ENCODE results near the gene ADD2. TPM values are rescaled to one million over a fixed set of nuclear protein-coding genes. Genes with fewer than 3 reads are reported as not detected.
A peak's percentile ranks its signal among the peaks of the same experiment; 100 is the strongest.

The ADD2 gene
- total RNA-seq, 2 donors from 2014 or later: 14.8 to 53.0 TPM

DNA sequence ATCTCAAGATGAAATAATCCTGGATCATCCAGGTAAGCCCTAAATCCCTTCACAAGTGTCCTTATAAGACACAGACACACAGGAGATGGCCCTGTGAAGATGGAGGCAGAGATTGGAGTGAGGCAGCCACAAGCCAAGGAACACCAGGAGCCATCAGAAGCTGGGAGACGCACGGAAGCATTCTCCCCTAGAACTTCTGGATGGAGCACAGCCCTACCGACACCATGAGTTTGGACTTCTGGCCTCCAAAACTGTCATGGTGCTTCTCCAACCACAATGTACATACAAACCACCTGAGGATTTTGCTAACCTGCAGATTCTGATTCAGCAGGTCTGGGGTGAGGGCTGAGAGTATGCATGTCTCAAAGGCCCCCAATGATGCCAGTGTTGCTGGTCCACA lies 42.5 kb downstream of the ADD2 start:
- Mint-ChIP-seq H3K27ac (no peak overlapping the region), H3K9me3 (no peaks in the 10 kb centered on the region), H3K4me1 (peaks cover 23% of the 10 kb centered on the region), H3K36me3 (ENCODE audit: low read depth) (no peaks in the 10 kb centered on the region), H3K27me3 (ENCODE audit: insufficient read depth) (no peaks in the 10 kb centered on the region), H3K4me3 (no peak overlapping the region)
- 96% methylated on average over 3 of the region's 3 CpGs for WGBS, 2 experiments (ENCODE audit: insufficient coverage in 1 of 2, insufficient read length in 1 of 2)
- H3K27me3 ChIP-seq (ENCODE audit: control insufficient read depth, insufficient read depth, low read length, poor library complexity, severe bottlenecking): no peaks in the 10 kb centered on the region
- no peak for DNase-seq
- peaks cover 15% of the 10 kb centered on the region for H3K4me1 ChIP-seq (ENCODE audit: control insufficient read depth, insufficient read depth, low read length)
- H3K4me3 ChIP-seq (ENCODE audit: low read length): no peak overlapping the region
- H3K27ac ChIP-seq (ENCODE audit: low read depth, low read length): no peak overlapping the region
- no peaks in the 10 kb centered on the region for H3K36me3 ChIP-seq (ENCODE audit: control insufficient read depth, insufficient read depth, low read length)
- H3K9ac ChIP-seq (ENCODE audit: extremely low read depth, low read length, poor library complexity, severe bottlenecking): no peak overlapping the region
- TF ChIP-seq, protein P1, sequence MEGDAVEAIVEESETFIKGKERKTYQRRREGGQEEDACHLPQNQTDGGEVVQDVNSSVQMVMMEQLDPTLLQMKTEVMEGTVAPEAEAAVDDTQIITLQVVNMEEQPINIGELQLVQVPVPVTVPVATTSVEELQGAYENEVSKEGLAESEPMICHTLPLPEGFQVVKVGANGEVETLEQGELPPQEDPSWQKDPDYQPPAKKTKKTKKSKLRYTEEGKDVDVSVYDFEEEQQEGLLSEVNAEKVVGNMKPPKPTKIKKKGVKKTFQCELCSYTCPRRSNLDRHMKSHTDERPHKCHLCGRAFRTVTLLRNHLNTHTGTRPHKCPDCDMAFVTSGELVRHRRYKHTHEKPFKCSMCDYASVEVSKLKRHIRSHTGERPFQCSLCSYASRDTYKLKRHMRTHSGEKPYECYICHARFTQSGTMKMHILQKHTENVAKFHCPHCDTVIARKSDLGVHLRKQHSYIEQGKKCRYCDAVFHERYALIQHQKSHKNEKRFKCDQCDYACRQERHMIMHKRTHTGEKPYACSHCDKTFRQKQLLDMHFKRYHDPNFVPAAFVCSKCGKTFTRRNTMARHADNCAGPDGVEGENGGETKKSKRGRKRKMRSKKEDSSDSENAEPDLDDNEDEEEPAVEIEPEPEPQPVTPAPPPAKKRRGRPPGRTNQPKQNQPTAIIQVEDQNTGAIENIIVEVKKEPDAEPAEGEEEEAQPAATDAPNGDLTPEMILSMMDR (conservative IDR thresholded peaks at IDR 0.05): no peak
- H3K9me3 ChIP-seq (ENCODE audit: control insufficient read depth, low read length): no peaks in the 10 kb centered on the region

DNA sequence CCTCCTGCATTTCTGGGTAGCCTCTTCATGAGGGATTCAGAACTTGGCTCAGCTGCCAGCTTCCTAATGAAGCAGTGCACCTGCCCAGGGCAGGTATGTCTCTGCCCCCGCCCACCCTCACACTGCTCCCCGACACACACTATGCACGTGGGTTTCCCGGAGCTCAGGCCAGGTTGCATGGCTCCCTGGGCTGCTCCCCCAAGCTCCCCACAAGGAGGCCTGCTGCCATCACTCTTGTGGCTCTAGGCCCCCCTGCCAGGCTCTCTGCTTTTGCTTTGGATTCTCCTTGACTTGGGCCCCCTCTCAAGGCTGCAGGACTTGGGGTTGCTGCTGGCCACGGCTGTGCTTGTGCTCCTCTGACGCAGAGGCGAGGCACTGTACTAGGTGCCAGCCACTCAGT lies 43.6 kb downstream of the ADD2 start:
- H3K4me3 ChIP-seq (ENCODE audit: low read length): no peak overlapping the region
- Mint-ChIP-seq H3K9me3 (no peaks in the 10 kb centered on the region), H3K27me3 (ENCODE audit: insufficient read depth) (no peaks in the 10 kb centered on the region), H3K4me1 (peaks cover 21% of the 10 kb centered on the region), H3K4me3 (no peak overlapping the region), H3K27ac (no peak overlapping the region), H3K36me3 (ENCODE audit: low read depth) (no peaks in the 10 kb centered on the region)
- peak overlapping the region; percentile 38 for H3K27ac ChIP-seq (ENCODE audit: low read depth, low read length)
- DNase-seq: no peak
- peaks cover 15% of the 10 kb centered on the region for H3K4me1 ChIP-seq (ENCODE audit: control insufficient read depth, insufficient read depth, low read length)
- no peak overlapping the region for H3K9ac ChIP-seq (ENCODE audit: extremely low read depth, low read length, poor library complexity, severe bottlenecking)
- 85 to 96% methylated on average over 3 to 7 of the region's 7 CpGs for WGBS, 2 experiments (ENCODE audit: insufficient coverage in 1 of 2, insufficient read length in 1 of 2)
- no peaks in the 10 kb centered on the region for H3K36me3 ChIP-seq (ENCODE audit: control insufficient read depth, insufficient read depth, low read length)
- TF ChIP-seq, protein P1 (conservative IDR thresholded peaks at IDR 0.05): no peak
- no peaks in the 10 kb centered on the region for H3K9me3 ChIP-seq (ENCODE audit: control insufficient read depth, low read length)
- no peaks in the 10 kb centered on the region for H3K27me3 ChIP-seq (ENCODE audit: control insufficient read depth, insufficient read depth, low read length, poor library complexity, severe bottlenecking)

DNA sequence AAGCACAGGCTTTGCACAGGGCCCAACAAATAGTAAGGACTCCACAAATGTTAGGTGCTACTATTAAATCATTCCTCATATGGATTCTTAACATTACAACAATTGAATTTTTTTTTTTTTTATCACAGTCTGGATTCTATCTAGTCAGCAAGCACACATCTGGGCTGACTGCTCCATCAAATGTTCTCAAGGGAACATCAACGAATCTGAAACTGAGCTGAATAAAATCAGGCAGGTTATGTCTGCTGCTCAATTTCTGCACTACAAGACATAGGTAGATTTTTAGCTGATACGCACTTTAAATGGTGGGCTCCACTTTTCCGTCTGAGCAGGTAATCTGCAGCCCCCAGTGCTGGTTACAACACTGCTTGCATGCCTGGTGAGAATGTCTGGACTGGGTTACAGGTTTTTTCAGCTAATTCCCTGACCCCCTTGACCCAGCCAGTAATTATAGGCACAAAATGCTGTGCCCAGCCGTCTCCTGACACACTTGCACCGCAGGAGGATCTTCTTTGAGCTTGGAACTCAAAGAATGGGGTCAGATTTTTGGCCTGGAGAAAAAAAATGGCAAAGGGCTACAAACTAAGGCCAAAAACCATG lies 44.6 kb downstream of the ADD2 start:
- no peak overlapping the region for H3K4me3 ChIP-seq (ENCODE audit: low read length)
- no peak overlapping the region for H3K27ac Mint-ChIP-seq
- H3K9ac ChIP-seq (ENCODE audit: extremely low read depth, low read length, poor library complexity, severe bottlenecking): no peak overlapping the region
- no peaks in the 10 kb centered on the region for H3K27me3 Mint-ChIP-seq (ENCODE audit: insufficient read depth)
- no peaks in the 10 kb centered on the region for H3K36me3 Mint-ChIP-seq (ENCODE audit: low read depth)
- peaks cover 14% of the 10 kb centered on the region for H3K4me1 Mint-ChIP-seq
- TF ChIP-seq, protein P1 (conservative IDR thresholded peaks at IDR 0.05): no peak
- H3K4me3 Mint-ChIP-seq: no peak overlapping the region
- H3K36me3 ChIP-seq (ENCODE audit: control insufficient read depth, insufficient read depth, low read length): no peaks in the 10 kb centered on the region
- 76 to 92% methylated on average over 5 of the region's 5 CpGs for WGBS, 2 experiments (ENCODE audit: insufficient coverage in 1 of 2, insufficient read length in 1 of 2)
- no peaks in the 10 kb centered on the region for H3K9me3 Mint-ChIP-seq
- H3K9me3 ChIP-seq (ENCODE audit: control insufficient read depth, low read length): no peaks in the 10 kb centered on the region
- H3K4me1 ChIP-seq (ENCODE audit: control insufficient read depth, insufficient read depth, low read length): peaks cover 15% of the 10 kb centered on the region
- DNase-seq: no peak
- no peaks in the 10 kb centered on the region for H3K27me3 ChIP-seq (ENCODE audit: control insufficient read depth, insufficient read depth, low read length, poor library complexity, severe bottlenecking)
- no peak overlapping the region for H3K27ac ChIP-seq (ENCODE audit: low read depth, low read length)
